Mammary epithelial cell (primary cell): ENCODE results near the gene C8A.

Experiments
- CTCF ChIP-seq, 2 donors: IDR thresholded peaks in 1 of 2; conservative IDR thresholded peaks in 1 of 2; 2 replicates each; pipeline ENCODE4 v1.5.1; 2011 to 2012; ENCODE audit warnings: inconsistent platforms in 2 of 2, low read length in 2 of 2, mild to moderate bottlenecking in 2 of 2, control low read depth in 1 of 2, low read depth in 1 of 2; ENCODE audit not compliant: insufficient read depth in 1 of 2; ENCODE audit errors: extremely low read depth in 1 of 2
- EZH2 ChIP-seq: IDR thresholded peaks from 2 replicates; pipeline ENCODE4 v1.6.1; 2012; ENCODE audit warnings: low read length, inconsistent platforms, borderline replicate concordance

- TF ChIP-seq CTCF (conservative IDR thresholded peaks at IDR 0.05 in 1 of 2, IDR thresholded peaks at IDR 0.05 in 1 of 2; ENCODE audit: extremely low read depth in 1 of 2, insufficient read depth in 1 of 2, low read depth in 1 of 2, low read length in 2 of 2) (no peak), EZH2 (no peak)
These were observed 42.8 kb downstream of the C8A start for GRCh38 chr1:56897150-56898004.
